ENCODE results near the gene ZSCAN22.

DNA sequence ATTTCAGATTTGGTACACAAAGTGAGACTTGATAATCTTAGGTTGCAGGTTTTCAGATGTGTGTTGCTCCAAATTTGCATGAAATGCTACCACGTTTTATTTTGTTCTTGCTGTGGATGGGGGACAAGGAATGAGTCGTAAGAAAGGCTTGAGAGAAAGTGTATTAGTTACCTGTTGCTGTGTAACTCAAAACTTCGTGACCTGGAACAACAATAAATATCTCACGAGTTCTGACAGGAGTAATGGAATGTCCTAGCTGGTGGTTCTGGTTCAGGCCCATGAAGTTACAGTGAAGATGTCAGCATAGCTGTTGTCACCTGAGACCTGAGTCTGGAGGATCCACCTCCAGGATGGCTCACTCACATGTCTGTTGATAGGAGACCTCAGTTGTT, 46.9 kb upstream of the ZSCAN22 start:
- TF ChIP-seq POLR2A (IDR thresholded peaks at IDR 0.05; ENCODE audit: low read length) (no peak), GATA1 (IDR thresholded peaks at IDR 0.05; ENCODE audit: low read depth, low read length) (no peak)

Data from erythroblast (primary cell).